Panc1 (cell line): ENCODE results near the gene SPP1. TPM values are rescaled to one million over a fixed set of nuclear protein-coding genes. Genes with fewer than 3 reads are reported as not detected.

Experiments
- ATAC-seq: fragments of 200-7000 bp; cut with Tn5 transposase; 2 replicates; pipeline ENCODE4 v1.9.1; 2020; ENCODE audit warnings: mild to moderate bottlenecking, moderate library complexity
- BruUV-seq: library from RNA; stranded (reverse); fragments of 400-500 nt; replicated peaks from 2 replicates; lab custom pipeline; 2021; lab: Mats Ljungman, UMichigan
- CTCF ChIA-PET: fragments of 300-600 bp; sonication (Branson Sonifier 250); formaldehyde crosslinking; loops from one replicate; lab custom pipeline; 2022; ENCODE audit warnings: antibody characterized with exemption; lab: Charles Lee
- POLR2A ChIA-PET: fragments of 300-600 bp; sonication (Branson Sonifier 250); formaldehyde crosslinking; loops from one replicate; lab custom pipeline; 2022; ENCODE audit warnings: antibody characterized with exemption; lab: Charles Lee
- DNase-seq: peaks from one replicate; pipeline ENCODE4 v3.0.0-alpha.2; 2010; ENCODE audit warnings: low read depth, low spot score
- H3K27ac ChIP-seq: 2 replicates; pipeline ENCODE4 v1.5.1; 2011; ENCODE audit warnings: mild to moderate bottlenecking, low read length, inconsistent platforms
- H3K27me3 ChIP-seq: fragments of 200-500 bp; sonication (Bioruptor generic); 2 replicates; pipeline ENCODE4 v1.6.0; 2014; ENCODE audit warnings: low read length, inconsistent platforms; ENCODE audit not compliant: control insufficient read depth, insufficient read depth
- H3K36me3 ChIP-seq: fragments of 200-500 bp; sonication (Bioruptor generic); 2 replicates; pipeline ENCODE4 v1.5.1; 2014; ENCODE audit warnings: inconsistent platforms, mild to moderate bottlenecking, low read length, moderate library complexity; ENCODE audit not compliant: control insufficient read depth, insufficient read depth
- H3K4me1 ChIP-seq: 2 replicates; pipeline ENCODE4 v1.5.1; 2011; ENCODE audit warnings: inconsistent platforms, mild to moderate bottlenecking, low read length, moderate library complexity; ENCODE audit not compliant: control insufficient read depth, insufficient read depth
- H3K4me3 ChIP-seq, 2 experiments: 2 replicates each; pipeline ENCODE4 v1.5.1; 2011 to 2012; ENCODE audit warnings: low read depth in 2 of 2, low read length in 2 of 2, mild to moderate bottlenecking in 2 of 2, inconsistent platforms in 1 of 2, moderate library complexity in 1 of 2
- H3K9me3 ChIP-seq: fragments of 200-500 bp; sonication (Bioruptor generic); 2 replicates; pipeline ENCODE4 v1.5.1; 2014; ENCODE audit warnings: low read depth, mild to moderate bottlenecking, inconsistent platforms, low read length, moderate library complexity; ENCODE audit not compliant: control insufficient read depth, insufficient read depth
- POLR2AphosphoS5 ChIP-seq: IDR thresholded peaks from 2 replicates; pipeline ENCODE4 v1.6.1; 2012; ENCODE audit warnings: mild to moderate bottlenecking, low read depth, low read length, moderate library complexity
- SIN3A ChIP-seq: IDR thresholded peaks from 2 replicates; pipeline ENCODE4 v1.6.1; 2012; ENCODE audit warnings: low read depth, mild to moderate bottlenecking, low read length, moderate library complexity, borderline replicate concordance; ENCODE audit not compliant: insufficient read depth
- TCF7L2 ChIP-seq: IDR thresholded peaks from 2 replicates; pipeline ENCODE4 v1.6.1; 2011; ENCODE audit warnings: mild to moderate bottlenecking, low read depth, low read length, inconsistent platforms
- in situ Hi-C: cut with HindIII; loops from 2 replicates; pipeline ENCODE4 v1.10.0; 2016; ENCODE audit warnings: low sequenced_read_pairs, low pct_unique_long_range_greater_than_20kb
- intact Hi-C: fragments of 100-400 bp; cut with micrococcal nuclease; formaldehyde crosslinking; loops from one replicate; pipeline ENCODE4 v1.10.0; 2022; ENCODE audit not compliant: unreplicated experiment
- total RNA-seq: library from RNA; stranded (reverse); gene quantifications from one replicate; pipeline ENCODE4 v1.2.1, GENCODE V29; 2021; ENCODE audit not compliant: unreplicated experiment
- TF ChIP-seq, protein P1 (sequence below), 2 experiments: IDR thresholded peaks; 2 replicates each; pipeline ENCODE4 v1.6.1; 2011 to 2012; ENCODE audit warnings: low read depth in 2 of 2, control low read depth in 1 of 2, low read length in 1 of 2, mild to moderate bottlenecking in 1 of 2, moderate library complexity in 1 of 2; ENCODE audit not compliant: insufficient read depth in 1 of 2
- TF ChIP-seq, protein P2 (sequence below): fragments of 450-650 bp; IDR thresholded peaks from 2 replicates; pipeline ENCODE4 v1.5.1; 2017; ENCODE audit warnings: mild to moderate bottlenecking

The SPP1 gene
- total RNA-seq, 1 experiment from 2014 or later, result 1.6 TPM

DNA sequence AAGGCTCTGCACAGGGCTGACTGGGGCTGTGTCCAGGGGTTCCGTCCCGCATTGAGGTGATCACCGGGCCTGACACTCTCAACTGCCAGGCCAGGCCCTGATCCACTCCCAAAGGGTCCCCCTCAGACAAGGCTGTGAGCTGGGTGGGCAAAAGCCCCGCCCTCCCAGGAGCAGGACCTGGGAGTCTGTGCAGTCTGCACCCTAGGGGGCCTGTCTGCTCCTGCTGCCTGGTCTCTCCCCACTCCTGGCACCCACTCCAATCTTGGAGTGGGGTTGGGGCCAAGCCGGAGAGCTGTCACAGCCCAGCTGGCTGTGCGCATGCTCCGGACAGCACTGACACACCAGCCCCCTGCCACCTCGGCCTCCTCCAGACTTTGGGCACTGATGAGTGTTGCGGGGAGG lies 9.4 kb upstream of the SPP1 start:
- TF ChIP-seq TCF7L2, result no peak
- no peak for TF ChIP-seq POLR2AphosphoS5
- ChIA-PET CTCF (no interaction called here), POLR2A (no interaction called here)
- no peaks in the 10 kb centered on the region for H3K36me3 ChIP-seq
- H3K27ac ChIP-seq, result no peak overlapping the region
- no peaks in the 10 kb centered on the region for H3K27me3 ChIP-seq
- no peak overlapping the region for H3K4me3 ChIP-seq
- no peaks in the 10 kb centered on the region for H3K4me1 ChIP-seq
- ATAC-seq, result no peak
- in situ Hi-C loops (no loop called here), intact Hi-C loops (no loop called here)
- no TSS peak for BruUV-seq
- H3K9me3 ChIP-seq, result no peaks in the 10 kb centered on the region
- no peak for DNase-seq

DNA sequence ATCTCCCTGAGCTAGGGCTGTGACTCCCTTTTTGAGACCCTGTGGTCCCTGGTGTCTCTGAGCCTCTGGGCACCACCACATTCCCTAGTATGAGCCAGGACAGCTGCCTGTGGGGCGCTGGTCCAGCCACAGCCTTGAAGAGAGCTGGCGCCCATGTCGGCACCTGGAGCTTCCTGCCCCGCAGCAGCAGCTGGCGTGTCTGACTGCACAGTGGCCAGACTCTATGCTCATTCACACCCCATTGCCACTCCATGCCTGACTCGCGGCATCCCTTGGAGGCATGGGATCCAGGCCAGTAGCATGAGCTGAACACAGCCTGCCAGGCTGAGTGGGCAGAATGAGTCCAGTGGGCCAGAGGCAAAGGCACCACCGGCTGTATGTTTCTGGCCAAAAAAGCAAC lies 8.3 kb upstream of the SPP1 start:
- H3K27ac ChIP-seq, result no peak overlapping the region
- no peaks in the 10 kb centered on the region for H3K36me3 ChIP-seq
- no TSS peak for BruUV-seq
- H3K27me3 ChIP-seq, result no peaks in the 10 kb centered on the region
- no peak overlapping the region for H3K4me3 ChIP-seq
- in situ Hi-C loops, result no loop called here
- ChIA-PET CTCF (no interaction called here), POLR2A (no interaction called here)
- ATAC-seq (no peak), DNase-seq (no peak)
- TF ChIP-seq POLR2AphosphoS5 (no peak), SIN3A (no peak), TCF7L2 (no peak)
- TF ChIP-seq, protein P1, sequence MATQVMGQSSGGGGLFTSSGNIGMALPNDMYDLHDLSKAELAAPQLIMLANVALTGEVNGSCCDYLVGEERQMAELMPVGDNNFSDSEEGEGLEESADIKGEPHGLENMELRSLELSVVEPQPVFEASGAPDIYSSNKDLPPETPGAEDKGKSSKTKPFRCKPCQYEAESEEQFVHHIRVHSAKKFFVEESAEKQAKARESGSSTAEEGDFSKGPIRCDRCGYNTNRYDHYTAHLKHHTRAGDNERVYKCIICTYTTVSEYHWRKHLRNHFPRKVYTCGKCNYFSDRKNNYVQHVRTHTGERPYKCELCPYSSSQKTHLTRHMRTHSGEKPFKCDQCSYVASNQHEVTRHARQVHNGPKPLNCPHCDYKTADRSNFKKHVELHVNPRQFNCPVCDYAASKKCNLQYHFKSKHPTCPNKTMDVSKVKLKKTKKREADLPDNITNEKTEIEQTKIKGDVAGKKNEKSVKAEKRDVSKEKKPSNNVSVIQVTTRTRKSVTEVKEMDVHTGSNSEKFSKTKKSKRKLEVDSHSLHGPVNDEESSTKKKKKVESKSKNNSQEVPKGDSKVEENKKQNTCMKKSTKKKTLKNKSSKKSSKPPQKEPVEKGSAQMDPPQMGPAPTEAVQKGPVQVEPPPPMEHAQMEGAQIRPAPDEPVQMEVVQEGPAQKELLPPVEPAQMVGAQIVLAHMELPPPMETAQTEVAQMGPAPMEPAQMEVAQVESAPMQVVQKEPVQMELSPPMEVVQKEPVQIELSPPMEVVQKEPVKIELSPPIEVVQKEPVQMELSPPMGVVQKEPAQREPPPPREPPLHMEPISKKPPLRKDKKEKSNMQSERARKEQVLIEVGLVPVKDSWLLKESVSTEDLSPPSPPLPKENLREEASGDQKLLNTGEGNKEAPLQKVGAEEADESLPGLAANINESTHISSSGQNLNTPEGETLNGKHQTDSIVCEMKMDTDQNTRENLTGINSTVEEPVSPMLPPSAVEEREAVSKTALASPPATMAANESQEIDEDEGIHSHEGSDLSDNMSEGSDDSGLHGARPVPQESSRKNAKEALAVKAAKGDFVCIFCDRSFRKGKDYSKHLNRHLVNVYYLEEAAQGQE (IDR thresholded peaks at IDR 0.05; ENCODE audit: insufficient read depth in 1 of 2, low read depth in 2 of 2, low read length in 1 of 2), result no peak
- TF ChIP-seq, protein P2, sequence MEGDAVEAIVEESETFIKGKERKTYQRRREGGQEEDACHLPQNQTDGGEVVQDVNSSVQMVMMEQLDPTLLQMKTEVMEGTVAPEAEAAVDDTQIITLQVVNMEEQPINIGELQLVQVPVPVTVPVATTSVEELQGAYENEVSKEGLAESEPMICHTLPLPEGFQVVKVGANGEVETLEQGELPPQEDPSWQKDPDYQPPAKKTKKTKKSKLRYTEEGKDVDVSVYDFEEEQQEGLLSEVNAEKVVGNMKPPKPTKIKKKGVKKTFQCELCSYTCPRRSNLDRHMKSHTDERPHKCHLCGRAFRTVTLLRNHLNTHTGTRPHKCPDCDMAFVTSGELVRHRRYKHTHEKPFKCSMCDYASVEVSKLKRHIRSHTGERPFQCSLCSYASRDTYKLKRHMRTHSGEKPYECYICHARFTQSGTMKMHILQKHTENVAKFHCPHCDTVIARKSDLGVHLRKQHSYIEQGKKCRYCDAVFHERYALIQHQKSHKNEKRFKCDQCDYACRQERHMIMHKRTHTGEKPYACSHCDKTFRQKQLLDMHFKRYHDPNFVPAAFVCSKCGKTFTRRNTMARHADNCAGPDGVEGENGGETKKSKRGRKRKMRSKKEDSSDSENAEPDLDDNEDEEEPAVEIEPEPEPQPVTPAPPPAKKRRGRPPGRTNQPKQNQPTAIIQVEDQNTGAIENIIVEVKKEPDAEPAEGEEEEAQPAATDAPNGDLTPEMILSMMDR, result no peak
- H3K4me1 ChIP-seq, result no peaks in the 10 kb centered on the region
- no peaks in the 10 kb centered on the region for H3K9me3 ChIP-seq
- intact Hi-C loops, result no loop called here

DNA sequence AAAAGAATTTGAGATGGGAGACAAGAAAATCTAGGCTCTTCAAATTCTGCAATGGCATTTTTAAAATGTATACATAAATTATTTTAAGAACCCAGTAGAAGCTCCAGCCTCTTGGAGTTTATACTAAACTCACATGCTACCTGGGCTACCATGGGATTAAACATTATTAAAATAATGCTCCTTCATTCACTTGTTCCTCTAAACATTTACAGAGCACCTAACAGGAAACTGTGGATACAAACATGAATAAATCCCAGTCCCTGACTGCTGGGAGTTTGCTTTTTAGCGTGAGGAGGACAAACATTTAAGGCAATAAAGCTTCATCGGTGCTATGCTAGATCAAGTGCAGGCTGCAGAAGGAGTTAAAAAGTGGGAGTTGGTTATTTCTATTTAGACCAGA lies 5.4 kb upstream of the SPP1 start:
- POLR2A ChIA-PET, result no interaction called here
- intact Hi-C loops, result loop anchor here (10.0 kb wide), 1 partner anchor 295 kb away; no protein-coding TSS in a partner anchor

More for the DNA sequence above, 5.4 kb upstream of the SPP1 start:
- Histone ChIP-seq H3K9me3 (no peaks in the 10 kb centered on the region), H3K27ac (no peak overlapping the region), H3K27me3 (0 out of 2 replicates have a peak, but pooled peaks cover 2% of the 10 kb centered on the region), H3K36me3 (no peaks in the 10 kb centered on the region), H3K4me3 (no peak overlapping the region), H3K4me1 (no peaks in the 10 kb centered on the region; the same call in 1 of the 2 replicates)
- TF ChIP-seq POLR2AphosphoS5, result no peak
- TF ChIP-seq SIN3A, result no peak
- TF ChIP-seq TCF7L2, result no peak
- TF ChIP-seq, protein P1 (IDR thresholded peaks at IDR 0.05; ENCODE audit: insufficient read depth in 1 of 2, low read depth in 2 of 2, low read length in 1 of 2), result no peak
- TF ChIP-seq, protein P2, result no peak
- BruUV-seq, result no TSS peak
- CTCF ChIA-PET, result no interaction called here
- DNase-seq, result no peak
- in situ Hi-C loops, result no loop called here
- no peak for ATAC-seq
